NCI-H226 (cell line): Measurements from ENCODE around the gene PRMT1.

Experiments
- DNase-seq: peaks from one replicate; pipeline ENCODE4 v3.0.0-alpha.2; 2015

The PRMT1 gene

GRCh38 chr19:49651820-49652550, 25.1 kb upstream of the PRMT1 start:
- no peak for DNase-seq

GRCh38 chr19:49652551-49653465, 24.3 kb upstream of the PRMT1 start:
- no peak for DNase-seq

- DNase-seq: no peak
Measured at GRCh38 chr19:49653466-49653806, 23.6 kb upstream of the PRMT1 start.

- no peak for DNase-seq
Measured at GRCh38 chr19:49654581-49654980, 22.5 kb upstream of the PRMT1 start.

- no peak for DNase-seq
Measured at GRCh38 chr19:49655570-49656455, 21.3 kb upstream of the PRMT1 start.

GRCh38 chr19:49656456-49657109, 20.5 kb upstream of the PRMT1 start:
- DNase-seq: no peak

GRCh38 chr19:49657493-49658138, 19.5 kb upstream of the PRMT1 start:
- no peak for DNase-seq

- DNase-seq: no peak
Measured at GRCh38 chr19:49658139-49658517, 18.9 kb upstream of the PRMT1 start.

- DNase-seq: no peak
Measured at GRCh38 chr19:49658566-49659442, 18.3 kb upstream of the PRMT1 start.

- DNase-seq: no peak
Measured at GRCh38 chr19:49660338-49660961, 16.6 kb upstream of the PRMT1 start.

- DNase-seq: no peak
Measured at GRCh38 chr19:49662011-49662410, 15.1 kb upstream of the PRMT1 start.

- no peak for DNase-seq
Measured at GRCh38 chr19:49663224-49663623, 13.8 kb upstream of the PRMT1 start.

GRCh38 chr19:49664171-49665035, 12.7 kb upstream of the PRMT1 start:
- DNase-seq: peak; percentile 93

- DNase-seq: no peak
Measured at GRCh38 chr19:49665036-49665350, 12.1 kb upstream of the PRMT1 start.

- DNase-seq: peak; percentile 91
Measured at GRCh38 chr19:49665351-49666119, 11.5 kb upstream of the PRMT1 start, which contains the start of the genes BCL2L12 and IRF3. Gene BCL2L12, plus strand, starts transcription at chr19:49665933. Its CDS starts 760 bp downstream, at chr19:49666693. Gene IRF3, minus strand, starts transcription at chr19:49665857. Its CDS starts 1,019 bp downstream, at chr19:49664838.

- no peak for DNase-seq
Measured at GRCh38 chr19:49666120-49666444, 11.0 kb upstream of the PRMT1 start.

GRCh38 chr19:49667473-49667872, 9.6 kb upstream of the PRMT1 start:
- no peak for DNase-seq

- no peak for DNase-seq
Measured at GRCh38 chr19:49669516-49669915, 7.6 kb upstream of the PRMT1 start.
